HCT116 (cell line): ENCODE measurements around the gene FGD4. TPM values are rescaled to one million over a fixed set of nuclear protein-coding genes. Genes with fewer than 3 reads are reported as not detected.

Source experiments
- ATAC-seq: fragments of 200-7000 bp; cut with Tn5 transposase; 2 replicates; pipeline ENCODE4 v1.9.1; 2020; ENCODE audit warnings: mild to moderate bottlenecking, moderate library complexity
- BruUV-seq: library from RNA; stranded (reverse); fragments of 400-500 nt; replicated peaks from 2 replicates; lab custom pipeline; 2021; lab: Mats Ljungman, UMichigan
- CTCF ChIA-PET: fragments of 300-600 bp; sonication (Branson Sonifier 250); formaldehyde crosslinking; loops from one replicate; lab custom pipeline; 2021; ENCODE audit warnings: antibody characterized with exemption; lab: Charles Lee
- POLR2A ChIA-PET: fragments of 300-600, 350-600 bp; sonication (Branson Sonifier 250); formaldehyde crosslinking; loops from one replicate; lab custom pipeline; 2021; ENCODE audit warnings: antibody characterized with exemption; lab: Charles Lee
- RAD21 ChIA-PET, 2 experiments: fragments of 300-600 bp; sonication (Branson Sonifier 250); formaldehyde crosslinking; loops; one replicate each; lab custom pipeline; 2023; ENCODE audit warnings: low total read pairs in 2 of 2; ENCODE audit not compliant: uncharacterized antibody in 2 of 2, unreplicated experiment in 2 of 2, low non-redundant PET in 1 of 2; lab: Charles Lee
- DNase-seq: peaks from one replicate; pipeline ENCODE4 v3.0.0-alpha.2; 2010; ENCODE audit warnings: low read depth, low spot score
- H2AFZ ChIP-seq: fragments of 200-600 bp; shearing (Covaris generic), sonication (generic); 2 replicates; pipeline ENCODE4 v1.6.1; 2017; ENCODE audit warnings: low read depth, mixed run types, mixed read lengths, antibody characterized with exemption, low read length; ENCODE audit not compliant: poor library complexity, severe bottlenecking
- H3K27ac ChIP-seq: 2 replicates; pipeline ENCODE4 v1.5.1; 2012; ENCODE audit warnings: low read depth, low read length
- H3K27me3 ChIP-seq: fragments of 200-600 bp; sonication (generic); 2 replicates; pipeline ENCODE4 v1.6.1; 2016; ENCODE audit warnings: mixed run types, low read length, mixed read lengths; ENCODE audit not compliant: insufficient read depth
- H3K36me3 ChIP-seq, 2 experiments: fragments of 200-500 bp in 1 of 2; fragments of 200-600 bp in 1 of 2; sonication (Bioruptor generic) in 1 of 2; sonication (generic) in 1 of 2; 2 replicates each; pipeline versions ENCODE4 v1.5.1 to v1.6.1; 2014 to 2016; ENCODE audit warnings: low read length in 2 of 2, inconsistent platforms in 1 of 2, mixed read lengths in 1 of 2, mixed run types in 1 of 2; ENCODE audit not compliant: insufficient read depth in 2 of 2, control insufficient read depth in 1 of 2
- H3K4me1 ChIP-seq, 2 experiments: fragments of 200-600 bp in 1 of 2; sonication (generic) in 1 of 2; 2 replicates each; pipeline versions ENCODE4 v1.5.1 to v1.6.1; 2012 to 2017; ENCODE audit warnings: low read length in 2 of 2, inconsistent platforms in 1 of 2, mild to moderate bottlenecking in 1 of 2, mixed read lengths in 1 of 2, mixed run types in 1 of 2, moderate library complexity in 1 of 2; ENCODE audit not compliant: insufficient read depth in 2 of 2, control insufficient read depth in 1 of 2
- H3K4me2 ChIP-seq: fragments of 200-600 bp; sonication (generic); 2 replicates; pipeline ENCODE4 v1.6.1; 2017; ENCODE audit warnings: mixed run types, low read length, mixed read lengths
- H3K4me3 ChIP-seq, 2 experiments: fragments of 200-600 bp in 1 of 2; sonication (generic) in 1 of 2; replicated peaks in 1 of 2; 2 replicates each; pipeline ENCODE4 v1.5.1; 2011 to 2016; ENCODE audit warnings: low read length in 2 of 2, control low read depth in 1 of 2, low read depth in 1 of 2, mild to moderate bottlenecking in 1 of 2, mixed read lengths in 1 of 2, mixed run types in 1 of 2
- H3K79me2 ChIP-seq: fragments of 200-600 bp; sonication (generic); 2 replicates; pipeline ENCODE4 v1.6.1; 2017; ENCODE audit warnings: mild to moderate bottlenecking, mixed run types, low read length, moderate library complexity, mixed read lengths; ENCODE audit not compliant: insufficient read depth
- H3K9ac ChIP-seq: fragments of 200-600 bp; sonication (generic); 2 replicates; pipeline ENCODE4 v1.6.1; 2016; ENCODE audit warnings: low read length, mixed read lengths
- H3K9me2 ChIP-seq: fragments of 200-600 bp; sonication (generic), shearing (Covaris generic); 2 replicates; pipeline ENCODE4 v1.6.1; 2017; ENCODE audit warnings: mixed run types, mild to moderate bottlenecking, moderate library complexity; ENCODE audit not compliant: insufficient read depth
- H3K9me3 ChIP-seq, 2 experiments: fragments of 200-500 bp in 1 of 2; fragments of 200-600 bp in 1 of 2; sonication (Bioruptor generic) in 1 of 2; sonication (generic) in 1 of 2; 2 replicates each; pipeline ENCODE4 v1.6.1; 2014 to 2017; ENCODE audit warnings: low read length in 2 of 2, mixed read lengths in 2 of 2, inconsistent platforms in 1 of 2, low read depth in 1 of 2, mild to moderate bottlenecking in 1 of 2, mixed run types in 1 of 2, moderate library complexity in 1 of 2; ENCODE audit not compliant: control insufficient read depth in 1 of 2, insufficient read depth in 1 of 2
- H4K20me1 ChIP-seq: fragments of 200-600 bp; sonication (generic), shearing (Covaris generic); 2 replicates; pipeline ENCODE4 v1.6.1; 2017; ENCODE audit warnings: mixed run types, mild to moderate bottlenecking, moderate library complexity; ENCODE audit not compliant: insufficient read depth
- CEBPB ChIP-seq: IDR thresholded peaks from 2 replicates; pipeline ENCODE4 v1.6.1; 2012; ENCODE audit warnings: low read depth
- EGR1 ChIP-seq: IDR thresholded peaks from 2 replicates; pipeline ENCODE4 v1.6.1; 2012; ENCODE audit warnings: low read depth
- ELF1 ChIP-seq: IDR thresholded peaks from 2 replicates; pipeline ENCODE4 v1.6.1; 2012; ENCODE audit warnings: low read depth, borderline replicate concordance
- EZH2 ChIP-seq: fragments of 200-600 bp; sonication (generic); IDR thresholded peaks from 2 replicates; pipeline ENCODE4 v1.6.1; 2017; ENCODE audit warnings: antibody characterized with exemption, mixed run types
- FOSL1 ChIP-seq: IDR thresholded peaks from 2 replicates; pipeline ENCODE4 v1.6.1; 2012; ENCODE audit warnings: low read depth
- JUND ChIP-seq: IDR thresholded peaks from 2 replicates; pipeline ENCODE4 v1.6.1; 2012
- POLR2A ChIP-seq: IDR thresholded peaks from 2 replicates; pipeline ENCODE4 v1.7.0; 2011; ENCODE audit warnings: borderline replicate concordance; ENCODE audit not compliant: insufficient read depth, insufficient read length; ENCODE audit errors: extremely low read depth
- RAD21 ChIP-seq: IDR thresholded peaks from 2 replicates; pipeline ENCODE4 v1.6.1; 2012; ENCODE audit warnings: low read depth, mild to moderate bottlenecking
- SP1 ChIP-seq: IDR thresholded peaks from 2 replicates; pipeline ENCODE4 v1.6.1; 2012; ENCODE audit warnings: low read depth
- SRF ChIP-seq: IDR thresholded peaks from 2 replicates; pipeline ENCODE4 v1.6.1; 2012; ENCODE audit warnings: low read depth
- YY1 ChIP-seq: IDR thresholded peaks from 2 replicates; pipeline ENCODE4 v1.6.1; 2011; ENCODE audit warnings: low read length, low read depth, moderate library complexity, mild to moderate bottlenecking; ENCODE audit not compliant: insufficient replicate concordance; ENCODE audit errors: extremely low read depth
- ZFX ChIP-seq: fragments of 450-650 bp; IDR thresholded peaks from 2 replicates; pipeline ENCODE4 v1.6.1; 2017
- intact Hi-C: fragments of 100-400 bp; cut with micrococcal nuclease; formaldehyde crosslinking; loops from 2 replicates; pipeline ENCODE4 v1.10.0; 2022
- total RNA-seq: library from RNA; stranded (reverse); gene quantifications from one replicate; pipeline ENCODE4 v1.2.1, GENCODE V29; 2021; ENCODE audit not compliant: unreplicated experiment
- TF ChIP-seq, protein P1 (sequence below): IDR thresholded peaks from 2 replicates; pipeline ENCODE4 v1.6.1; 2012
- TF ChIP-seq, protein P2 (sequence below): IDR thresholded peaks from 2 replicates; pipeline ENCODE4 v1.6.1; 2012; ENCODE audit warnings: low read depth
- TF ChIP-seq, protein P3 (sequence below): IDR thresholded peaks from 2 replicates; pipeline ENCODE4 v1.6.1; 2012
- TF ChIP-seq, protein P4 (sequence below), 3 experiments: fragments of 200-600 bp in 1 of 3; sonication (generic) in 1 of 3; IDR thresholded peaks in 2 of 3; conservative IDR thresholded peaks in 1 of 3; 2 replicates each; pipeline ENCODE4 v1.5.1; 2012 to 2017; ENCODE audit warnings: low read depth in 2 of 3, low read length in 2 of 3, antibody characterized with exemption in 1 of 3, borderline replicate concordance in 1 of 3, control low read depth in 1 of 3, mild to moderate bottlenecking in 1 of 3, mixed read lengths in 1 of 3, mixed run types in 1 of 3, moderate library complexity in 1 of 3; ENCODE audit not compliant: insufficient read depth in 1 of 3

FGD4 gene
- total RNA-seq, 1 experiment from 2014 or later: 7.7 TPM

DNA sequence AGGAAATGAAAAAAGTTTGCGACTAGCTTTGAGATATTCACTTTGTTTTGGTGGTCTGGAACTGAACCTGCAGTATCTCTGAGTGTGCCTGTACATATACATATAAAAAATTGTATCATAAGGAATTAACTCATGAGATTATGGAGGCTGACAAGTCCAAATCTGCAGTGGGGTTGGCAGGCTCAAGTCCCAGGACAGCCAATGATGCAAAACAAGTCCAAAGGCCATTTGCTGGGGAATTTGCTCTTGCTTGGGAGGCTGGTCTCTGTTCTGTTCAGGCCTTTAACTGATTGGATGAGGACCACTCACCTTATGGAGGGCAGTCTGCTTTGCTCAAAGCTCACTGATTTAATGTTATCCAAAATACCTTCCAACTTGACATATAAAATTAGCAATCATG lies 66.8 kb downstream of the FGD4 start:
- H3K79me2 ChIP-seq: no peaks in the 10 kb centered on the region
- RAD21 ChIA-PET: no interaction called here
- no peak overlapping the region for H2AFZ ChIP-seq
- POLR2A ChIA-PET: no interaction called here
- H3K9me2 ChIP-seq: no peaks in the 10 kb centered on the region
- no TSS peak for BruUV-seq
- no peak overlapping the region for H3K9ac ChIP-seq
- H3K36me3 ChIP-seq: no peaks in the 10 kb centered on the region
- no peak for DNase-seq
- no peaks in the 10 kb centered on the region for H3K9me3 ChIP-seq
- CTCF ChIA-PET: no interaction called here
- H3K27ac ChIP-seq: no peak overlapping the region
- H4K20me1 ChIP-seq: no peaks in the 10 kb centered on the region
- H3K4me1 ChIP-seq: no peaks in the 10 kb centered on the region
- no peak for TF ChIP-seq ZFX
- no peak for TF ChIP-seq POLR2A
- TF ChIP-seq YY1: no peak
- no peak for TF ChIP-seq SP1
- H3K4me3 ChIP-seq: no peak overlapping the region
- no peaks in the 10 kb centered on the region for H3K27me3 ChIP-seq
- intact Hi-C loops: no loop called here
- ATAC-seq: no peak
- no peak overlapping the region for H3K4me2 ChIP-seq

DNA sequence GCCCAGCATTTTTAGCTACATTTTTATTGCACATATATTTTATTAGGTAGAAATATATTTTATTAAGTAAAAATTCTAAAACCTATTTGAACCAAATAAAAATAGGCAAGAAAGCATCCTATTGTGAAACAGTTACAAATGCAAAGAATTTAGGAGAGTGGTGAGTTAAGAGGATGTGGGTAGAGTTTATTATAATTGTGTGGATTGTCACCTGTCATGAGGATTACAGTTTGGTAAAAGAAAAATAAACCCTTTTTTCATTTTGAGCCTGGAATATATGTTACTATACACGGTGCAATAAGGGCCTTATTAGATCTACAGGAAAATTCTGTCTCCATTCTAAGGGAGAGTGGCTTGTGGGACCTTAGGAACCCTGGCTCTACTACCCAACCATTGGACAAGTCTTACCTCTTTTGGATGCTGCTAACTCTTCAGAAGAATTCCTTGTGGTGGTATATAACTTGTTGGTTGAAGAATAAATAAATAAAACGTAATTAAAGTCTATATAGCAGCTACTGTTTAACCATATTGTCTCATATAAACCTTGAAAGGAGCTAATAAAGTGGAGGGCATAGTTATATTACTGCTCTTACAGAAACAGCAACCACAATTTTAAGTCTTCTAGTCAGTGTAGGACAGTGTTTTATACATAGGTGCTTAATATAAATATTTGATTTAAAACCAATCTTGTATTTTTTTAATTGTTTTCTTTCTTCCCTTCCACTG lies 67.8 kb downstream of the FGD4 start:
- POLR2A ChIA-PET: no interaction called here
- Histone ChIP-seq H3K9me2 (no peaks in the 10 kb centered on the region), H3K4me2 (no peak overlapping the region), H3K9me3 (no peaks in the 10 kb centered on the region), H3K9ac (no peak overlapping the region), H3K4me1 (no peaks in the 10 kb centered on the region), H4K20me1 (no peaks in the 10 kb centered on the region), H2AFZ (no peak overlapping the region), H3K36me3 (no peaks in the 10 kb centered on the region), H3K27ac (no peak overlapping the region), H3K4me3 (no peak overlapping the region), H3K79me2 (no peaks in the 10 kb centered on the region), H3K27me3 (no peaks in the 10 kb centered on the region)
- CTCF ChIA-PET: no interaction called here
- ATAC-seq (no peak), DNase-seq (no peak)
- TF ChIP-seq SRF: no peak
- no peak for TF ChIP-seq EZH2
- no peak for TF ChIP-seq CEBPB
- no peak for TF ChIP-seq ELF1
- TF ChIP-seq, protein P1, sequence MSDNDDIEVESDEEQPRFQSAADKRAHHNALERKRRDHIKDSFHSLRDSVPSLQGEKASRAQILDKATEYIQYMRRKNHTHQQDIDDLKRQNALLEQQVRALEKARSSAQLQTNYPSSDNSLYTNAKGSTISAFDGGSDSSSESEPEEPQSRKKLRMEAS: no peak
- TF ChIP-seq FOSL1: no peak
- no peak for TF ChIP-seq JUND
- TF ChIP-seq EGR1: no peak
- TF ChIP-seq RAD21: no peak
- TF ChIP-seq, protein P2, sequence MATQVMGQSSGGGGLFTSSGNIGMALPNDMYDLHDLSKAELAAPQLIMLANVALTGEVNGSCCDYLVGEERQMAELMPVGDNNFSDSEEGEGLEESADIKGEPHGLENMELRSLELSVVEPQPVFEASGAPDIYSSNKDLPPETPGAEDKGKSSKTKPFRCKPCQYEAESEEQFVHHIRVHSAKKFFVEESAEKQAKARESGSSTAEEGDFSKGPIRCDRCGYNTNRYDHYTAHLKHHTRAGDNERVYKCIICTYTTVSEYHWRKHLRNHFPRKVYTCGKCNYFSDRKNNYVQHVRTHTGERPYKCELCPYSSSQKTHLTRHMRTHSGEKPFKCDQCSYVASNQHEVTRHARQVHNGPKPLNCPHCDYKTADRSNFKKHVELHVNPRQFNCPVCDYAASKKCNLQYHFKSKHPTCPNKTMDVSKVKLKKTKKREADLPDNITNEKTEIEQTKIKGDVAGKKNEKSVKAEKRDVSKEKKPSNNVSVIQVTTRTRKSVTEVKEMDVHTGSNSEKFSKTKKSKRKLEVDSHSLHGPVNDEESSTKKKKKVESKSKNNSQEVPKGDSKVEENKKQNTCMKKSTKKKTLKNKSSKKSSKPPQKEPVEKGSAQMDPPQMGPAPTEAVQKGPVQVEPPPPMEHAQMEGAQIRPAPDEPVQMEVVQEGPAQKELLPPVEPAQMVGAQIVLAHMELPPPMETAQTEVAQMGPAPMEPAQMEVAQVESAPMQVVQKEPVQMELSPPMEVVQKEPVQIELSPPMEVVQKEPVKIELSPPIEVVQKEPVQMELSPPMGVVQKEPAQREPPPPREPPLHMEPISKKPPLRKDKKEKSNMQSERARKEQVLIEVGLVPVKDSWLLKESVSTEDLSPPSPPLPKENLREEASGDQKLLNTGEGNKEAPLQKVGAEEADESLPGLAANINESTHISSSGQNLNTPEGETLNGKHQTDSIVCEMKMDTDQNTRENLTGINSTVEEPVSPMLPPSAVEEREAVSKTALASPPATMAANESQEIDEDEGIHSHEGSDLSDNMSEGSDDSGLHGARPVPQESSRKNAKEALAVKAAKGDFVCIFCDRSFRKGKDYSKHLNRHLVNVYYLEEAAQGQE: no peak
- TF ChIP-seq, protein P3, sequence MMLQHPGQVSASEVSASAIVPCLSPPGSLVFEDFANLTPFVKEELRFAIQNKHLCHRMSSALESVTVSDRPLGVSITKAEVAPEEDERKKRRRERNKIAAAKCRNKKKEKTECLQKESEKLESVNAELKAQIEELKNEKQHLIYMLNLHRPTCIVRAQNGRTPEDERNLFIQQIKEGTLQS: no peak
- no peak for TF ChIP-seq ZFX
- TF ChIP-seq, protein P4, sequence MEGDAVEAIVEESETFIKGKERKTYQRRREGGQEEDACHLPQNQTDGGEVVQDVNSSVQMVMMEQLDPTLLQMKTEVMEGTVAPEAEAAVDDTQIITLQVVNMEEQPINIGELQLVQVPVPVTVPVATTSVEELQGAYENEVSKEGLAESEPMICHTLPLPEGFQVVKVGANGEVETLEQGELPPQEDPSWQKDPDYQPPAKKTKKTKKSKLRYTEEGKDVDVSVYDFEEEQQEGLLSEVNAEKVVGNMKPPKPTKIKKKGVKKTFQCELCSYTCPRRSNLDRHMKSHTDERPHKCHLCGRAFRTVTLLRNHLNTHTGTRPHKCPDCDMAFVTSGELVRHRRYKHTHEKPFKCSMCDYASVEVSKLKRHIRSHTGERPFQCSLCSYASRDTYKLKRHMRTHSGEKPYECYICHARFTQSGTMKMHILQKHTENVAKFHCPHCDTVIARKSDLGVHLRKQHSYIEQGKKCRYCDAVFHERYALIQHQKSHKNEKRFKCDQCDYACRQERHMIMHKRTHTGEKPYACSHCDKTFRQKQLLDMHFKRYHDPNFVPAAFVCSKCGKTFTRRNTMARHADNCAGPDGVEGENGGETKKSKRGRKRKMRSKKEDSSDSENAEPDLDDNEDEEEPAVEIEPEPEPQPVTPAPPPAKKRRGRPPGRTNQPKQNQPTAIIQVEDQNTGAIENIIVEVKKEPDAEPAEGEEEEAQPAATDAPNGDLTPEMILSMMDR (IDR thresholded peaks at IDR 0.05 in 2 of 3, conservative IDR thresholded peaks at IDR 0.05 in 1 of 3; ENCODE audit: borderline replicate concordance in 1 of 3, insufficient read depth in 1 of 3, low read depth in 2 of 3, low read length in 2 of 3): no peak
- TF ChIP-seq SP1: no peak
- RAD21 ChIA-PET: no interaction called here
- intact Hi-C loops: no loop called here
- BruUV-seq: no TSS peak
